GM23338 (cell line): ENCODE results near the gene SLAIN1. TPM values are rescaled to one million over a fixed set of nuclear protein-coding genes. Genes with fewer than 3 reads are reported as not detected.

Experiments used
- ATAC-seq: fragments of 200-7000 bp; cut with Tn5 transposase; 3 replicates; pipeline ENCODE4 v1.9.1; 2020
- DNase-seq: peaks from one replicate; pipeline ENCODE4 v3.0.0-alpha.2; 2015; ENCODE audit warnings: low spot score
- H2AFZ ChIP-seq: fragments of 200-600 bp; sonication (generic); 2 replicates; pipeline ENCODE4 v1.8.0; 2016; ENCODE audit warnings: antibody characterized with exemption, mild to moderate bottlenecking, moderate library complexity
- H3F3A ChIP-seq: fragments of 200-600 bp; sonication (generic); replicated peaks from 2 replicates; pipeline ENCODE4 v1.8.0; 2017; ENCODE audit warnings: antibody characterized with exemption, mixed run types, low read depth
- H3K27ac ChIP-seq: fragments of 200-600 bp; sonication (generic); 2 replicates; pipeline ENCODE4 v1.6.1; 2016; ENCODE audit warnings: low read depth
- H3K27me3 ChIP-seq: fragments of 200-600 bp; sonication (generic); 2 replicates; pipeline ENCODE4 v1.8.0; 2016; ENCODE audit warnings: mild to moderate bottlenecking, mixed run types, moderate library complexity; ENCODE audit not compliant: insufficient read depth
- H3K36me3 ChIP-seq: fragments of 200-600 bp; sonication (generic); 2 replicates; pipeline ENCODE4 v1.8.0; 2016; ENCODE audit warnings: mild to moderate bottlenecking; ENCODE audit not compliant: insufficient read depth
- H3K4me1 ChIP-seq: fragments of 200-600 bp; sonication (generic); 2 replicates; pipeline ENCODE4 v1.8.0; 2016; ENCODE audit warnings: mild to moderate bottlenecking, moderate library complexity; ENCODE audit not compliant: insufficient read depth
- H3K4me2 ChIP-seq: fragments of 200-600 bp; sonication (generic); 2 replicates; pipeline ENCODE4 v1.7.1; 2017; ENCODE audit warnings: mixed run types
- H3K4me3 ChIP-seq: fragments of 200-600 bp; sonication (generic); 2 replicates; pipeline ENCODE4 v1.6.1; 2016; ENCODE audit warnings: mixed run types
- H3K79me2 ChIP-seq: fragments of 200-600 bp; sonication (generic); replicated peaks from 2 replicates; pipeline ENCODE4 v1.8.0; 2017; ENCODE audit warnings: mild to moderate bottlenecking; ENCODE audit not compliant: insufficient read depth
- H3K9me2 ChIP-seq: fragments of 200-600 bp; sonication (generic); 2 replicates; pipeline ENCODE4 v1.8.0; 2017; ENCODE audit not compliant: insufficient read depth
- H4K20me1 ChIP-seq: fragments of 200-600 bp; sonication (generic); replicated peaks from 2 replicates; pipeline ENCODE4 v1.8.0; 2017; ENCODE audit warnings: mild to moderate bottlenecking; ENCODE audit not compliant: insufficient read depth
- H3K27ac Mint-ChIP-seq: 2 replicates; pipeline ENCODE4 v1.8.0; 2020; ENCODE audit warnings: inconsistent platforms, mild to moderate bottlenecking, moderate library complexity, mixed read lengths
- H3K27me3 Mint-ChIP-seq: 3 replicates; pipeline ENCODE4 v1.8.0; 2022; ENCODE audit warnings: low read depth, mild to moderate bottlenecking, moderate library complexity, mixed read lengths, inconsistent platforms; ENCODE audit not compliant: insufficient read depth, poor library complexity
- H3K36me3 Mint-ChIP-seq: 3 replicates; pipeline ENCODE4 v1.8.0; 2021; ENCODE audit warnings: low read depth, mild to moderate bottlenecking, inconsistent platforms, moderate library complexity, mixed read lengths
- H3K4me1 Mint-ChIP-seq: 3 replicates; pipeline ENCODE4 v1.8.0; 2020; ENCODE audit warnings: mild to moderate bottlenecking, inconsistent platforms, mixed read lengths
- H3K4me3 Mint-ChIP-seq: 3 replicates; pipeline ENCODE4 v1.8.0; 2021; ENCODE audit warnings: moderate library complexity, mild to moderate bottlenecking, inconsistent platforms, mixed read lengths
- H3K9me3 Mint-ChIP-seq: 3 replicates; pipeline ENCODE4 v1.8.0; 2020; ENCODE audit warnings: moderate library complexity, mild to moderate bottlenecking, inconsistent platforms, mixed read lengths
- CREB1 ChIP-seq: fragments of 250-450 bp; sonication (Bioruptor Pico); IDR thresholded peaks from 2 replicates; pipeline ENCODE4 v1.5.0; 2020; ENCODE audit warnings: low read depth, mild to moderate bottlenecking, moderate library complexity
- ETS1 ChIP-seq: IDR thresholded peaks from 2 replicates; pipeline ENCODE4 v1.6.1; 2016; ENCODE audit warnings: antibody characterized with exemption
- EZH2phosphoT487 ChIP-seq: fragments of 200-600 bp; sonication (generic); IDR thresholded peaks from one replicate; pipeline ENCODE4 v1.8.1; 2018; ENCODE audit warnings: antibody characterized with exemption; ENCODE audit not compliant: unreplicated experiment
- JUNB ChIP-seq: IDR thresholded peaks from one replicate; pipeline ENCODE4 v1.6.1; 2016; ENCODE audit warnings: antibody characterized with exemption; ENCODE audit not compliant: unreplicated experiment
- REST ChIP-seq: IDR thresholded peaks from one replicate; pipeline ENCODE4 v1.6.1; 2018; ENCODE audit warnings: antibody characterized with exemption; ENCODE audit not compliant: unreplicated experiment
- ZNF114 ChIP-seq: fragments of 250-450 bp; sonication (Bioruptor Pico); IDR thresholded peaks from 2 replicates; pipeline ENCODE4 v1.5.0; 2020; ENCODE audit warnings: mild to moderate bottlenecking, moderate library complexity
- ZNF331 ChIP-seq: fragments of 250-450 bp; sonication (Bioruptor Pico); IDR thresholded peaks from 2 replicates; pipeline ENCODE4 v1.5.0; 2020; ENCODE audit warnings: low read depth, mild to moderate bottlenecking, moderate library complexity
- ZNF462 ChIP-seq: fragments of 250-450 bp; sonication (Bioruptor Pico); IDR thresholded peaks from 2 replicates; pipeline ENCODE4 v1.5.0; 2020; ENCODE audit warnings: mild to moderate bottlenecking, moderate library complexity
- polyA plus RNA-seq: library from polyadenylated mRNA; unstranded; fragments of >200 nt; fragmentation: Nextera tagmentation; extraction: Ambion mirVana; gene quantifications from 2 replicates; pipeline ENCODE4 v1.2.1, GENCODE V29; 2016
- total RNA-seq: library from RNA; depleted of rRNA; stranded (reverse); fragments of >200 nt; shearing (Covaris generic); gene quantifications from 2 replicates; pipeline ENCODE4 v1.2.3, GENCODE V29; 2014

SLAIN1 gene
- total and polyA plus RNA-seq, 2 experiments from 2014 or later = 16.3 to 44.2 TPM

- Histone ChIP-seq H3K4me1 (peaks cover 16% of the 10 kb centered on the region), H3K79me2 (peaks cover 62% of the 10 kb centered on the region), H3K4me3 (no peak overlapping the region), H3K4me2 (0 out of 2 replicates have a peak overlapping the region, but pooled peaks have one; percentile 40), H3K27ac (no peak overlapping the region), H4K20me1 (no peaks in the 10 kb centered on the region), H3K36me3 (peaks cover 24% of the 10 kb centered on the region; the same call in 1 of the 2 replicates), H3F3A (no peaks in the 10 kb centered on the region), H3K9me2 (no peaks in the 10 kb centered on the region), H2AFZ (no peak overlapping the region), H3K27me3 (no peaks in the 10 kb centered on the region)
- DNase-seq (no peak), ATAC-seq (no peak)
- peaks cover 25% of the 10 kb centered on the region for H3K4me1 Mint-ChIP-seq
- TF ChIP-seq ZNF331 (CRISPR knock-in tag) (no peak), JUNB (no peak), REST (no peak), ETS1 (no peak)
- no peak overlapping the region for H3K4me3 Mint-ChIP-seq
- no peaks in the 10 kb centered on the region for H3K27me3 Mint-ChIP-seq
- H3K36me3 Mint-ChIP-seq = peaks cover 40% of the 10 kb centered on the region
- peaks cover 37% of the 10 kb centered on the region for H3K9me3 Mint-ChIP-seq
- H3K27ac Mint-ChIP-seq = no peak overlapping the region; the same call in 1 of the 2 replicates
Observed at GRCh38 chr13:77715233-77715891, 17.9 kb downstream of the SLAIN1 start.

GRCh38 chr13:77716692-77717091, 19.2 kb downstream of the SLAIN1 start:
- Histone ChIP-seq H2AFZ (no peak overlapping the region), H3K4me3 (no peak overlapping the region), H3K4me1 (peaks cover 16% of the 10 kb centered on the region), H3K36me3 (peaks cover 12% of the 10 kb centered on the region; the same call in 1 of the 2 replicates), H3K27me3 (no peaks in the 10 kb centered on the region), H3K4me2 (peak overlapping the region; percentile 40; the same call in 1 of the 2 replicates), H3K79me2 (peaks cover 61% of the 10 kb centered on the region), H3F3A (no peaks in the 10 kb centered on the region), H4K20me1 (no peaks in the 10 kb centered on the region), H3K9me2 (no peaks in the 10 kb centered on the region), H3K27ac (no peak overlapping the region)
- Mint-ChIP-seq H3K4me3 (no peak overlapping the region), H3K27me3 (no peaks in the 10 kb centered on the region), H3K4me1 (peaks cover 32% of the 10 kb centered on the region), H3K9me3 (peaks cover 24% of the 10 kb centered on the region), H3K36me3 (peaks cover 35% of the 10 kb centered on the region), H3K27ac (no peak overlapping the region)
- ATAC-seq = no peak; the same call in 2 of the 3 replicates
- TF ChIP-seq ZNF462 (CRISPR knock-in tag) (no peak), EZH2phosphoT487 (no peak), CREB1 (CRISPR knock-in tag) (no peak), ZNF114 (CRISPR knock-in tag) (no peak), ZNF331 (CRISPR knock-in tag) (no peak)
- peak; percentile 26 for DNase-seq
